MCF 10A (cell line): ENCODE data around the gene ANKRD28. TPM values are rescaled to one million over a fixed set of nuclear protein-coding genes. Genes with fewer than 3 reads are reported as not detected.

Source experiments
- BruUV-seq: library from RNA; stranded (reverse); fragments of 400-500 nt; replicated peaks from 2 replicates; lab custom pipeline; 2021; lab: Mats Ljungman, UMichigan
- CTCF ChIA-PET: fragments of 300-600 bp; sonication (Branson Sonifier 250); formaldehyde crosslinking; extraction: SDS; loops from one replicate; lab custom pipeline; 2021; ENCODE audit warnings: antibody characterized with exemption, inconsistent platforms; lab: Yijun Ruan, JAX
- POLR2A ChIA-PET: fragments of 300-600, 350-650 bp; sonication (Branson Sonifier 250); formaldehyde crosslinking; extraction: SDS; loops from one replicate; lab custom pipeline; 2020; ENCODE audit warnings: antibody characterized with exemption, inconsistent platforms; lab: Yijun Ruan, JAX
- DNase-seq: peaks from one replicate; pipeline ENCODE4 v3.0.0-alpha.2; 2018; ENCODE audit not compliant: unreplicated experiment
- H3K27ac Mint-ChIP-seq: one replicate; pipeline ENCODE4 v1.8.0; 2022; ENCODE audit warnings: mild to moderate bottlenecking, low read depth, mixed read lengths; ENCODE audit not compliant: unreplicated experiment
- H3K27me3 Mint-ChIP-seq: one replicate; pipeline ENCODE4 v1.8.0; 2022; ENCODE audit warnings: mixed read lengths; ENCODE audit not compliant: insufficient read depth, unreplicated experiment
- H3K36me3 Mint-ChIP-seq: one replicate; pipeline ENCODE4 v1.8.0; 2022; ENCODE audit warnings: mild to moderate bottlenecking, moderate library complexity, mixed read lengths; ENCODE audit not compliant: insufficient read depth, unreplicated experiment
- H3K4me1 Mint-ChIP-seq: one replicate; pipeline ENCODE4 v1.8.0; 2022; ENCODE audit warnings: mixed read lengths; ENCODE audit not compliant: insufficient read depth, unreplicated experiment
- H3K4me3 Mint-ChIP-seq: one replicate; pipeline ENCODE4 v1.8.0; 2022; ENCODE audit warnings: mild to moderate bottlenecking, moderate library complexity, mixed read lengths; ENCODE audit not compliant: unreplicated experiment
- H3K9me3 Mint-ChIP-seq: one replicate; pipeline ENCODE4 v1.8.0; 2022; ENCODE audit warnings: mixed read lengths; ENCODE audit not compliant: unreplicated experiment
- intact Hi-C: fragments of 100-400 bp; cut with micrococcal nuclease; formaldehyde crosslinking; loops from 2 replicates; pipeline ENCODE4 v1.14.1; 2022
- total RNA-seq: library from RNA; stranded (reverse); gene quantifications from 2 replicates; pipeline ENCODE4 v1.2.3, GENCODE V29; 2022
- TF ChIP-seq, protein P1 (sequence below): fragments of 200-600 bp; IDR thresholded peaks from one replicate; pipeline ENCODE4 v1.8.0; 2022; ENCODE audit warnings: antibody characterized with exemption, mild to moderate bottlenecking; ENCODE audit not compliant: unreplicated experiment

ANKRD28 gene
- total RNA-seq, 1 experiment from 2014 or later, result 79.0 TPM

DNA sequence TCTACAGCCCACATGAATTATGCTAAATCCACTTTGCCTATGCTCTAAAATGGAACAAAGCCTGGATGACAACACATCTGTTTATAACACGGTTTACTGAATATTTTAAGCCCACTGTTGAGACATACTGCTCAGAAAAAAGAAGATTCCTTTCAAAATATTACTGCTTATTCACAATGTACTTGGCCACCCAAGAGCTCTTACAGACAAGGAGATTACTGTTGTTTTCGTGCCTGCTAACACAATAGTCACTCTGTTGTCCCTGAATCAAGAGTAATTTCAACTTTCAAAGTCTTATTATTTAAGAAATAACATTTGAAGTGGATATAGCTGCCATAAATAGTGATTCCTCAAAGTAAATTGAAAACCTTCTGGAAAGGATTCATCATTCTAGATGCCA lies 70.9 kb downstream of the ANKRD28 start:
- peak overlapping the region; percentile 82 for H3K27ac Mint-ChIP-seq
- intact Hi-C loops, result loop anchor here (5.0 kb wide), 1 partner anchor 70 kb away; the partner anchor contains the start of gene ANKRD28
- BruUV-seq, result no TSS peak
- H3K27me3 Mint-ChIP-seq, result no peaks in the 10 kb centered on the region
- no peak for DNase-seq
- H3K9me3 Mint-ChIP-seq, result no peaks in the 10 kb centered on the region
- peaks cover 93% of the 10 kb centered on the region for H3K36me3 Mint-ChIP-seq
- H3K4me1 Mint-ChIP-seq, result peaks cover 7% of the 10 kb centered on the region
- TF ChIP-seq, protein P1, sequence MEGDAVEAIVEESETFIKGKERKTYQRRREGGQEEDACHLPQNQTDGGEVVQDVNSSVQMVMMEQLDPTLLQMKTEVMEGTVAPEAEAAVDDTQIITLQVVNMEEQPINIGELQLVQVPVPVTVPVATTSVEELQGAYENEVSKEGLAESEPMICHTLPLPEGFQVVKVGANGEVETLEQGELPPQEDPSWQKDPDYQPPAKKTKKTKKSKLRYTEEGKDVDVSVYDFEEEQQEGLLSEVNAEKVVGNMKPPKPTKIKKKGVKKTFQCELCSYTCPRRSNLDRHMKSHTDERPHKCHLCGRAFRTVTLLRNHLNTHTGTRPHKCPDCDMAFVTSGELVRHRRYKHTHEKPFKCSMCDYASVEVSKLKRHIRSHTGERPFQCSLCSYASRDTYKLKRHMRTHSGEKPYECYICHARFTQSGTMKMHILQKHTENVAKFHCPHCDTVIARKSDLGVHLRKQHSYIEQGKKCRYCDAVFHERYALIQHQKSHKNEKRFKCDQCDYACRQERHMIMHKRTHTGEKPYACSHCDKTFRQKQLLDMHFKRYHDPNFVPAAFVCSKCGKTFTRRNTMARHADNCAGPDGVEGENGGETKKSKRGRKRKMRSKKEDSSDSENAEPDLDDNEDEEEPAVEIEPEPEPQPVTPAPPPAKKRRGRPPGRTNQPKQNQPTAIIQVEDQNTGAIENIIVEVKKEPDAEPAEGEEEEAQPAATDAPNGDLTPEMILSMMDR, result no peak
- H3K4me3 Mint-ChIP-seq, result no peak overlapping the region
- CTCF ChIA-PET, result interaction anchor here (0.5 to 1.4 kb wide), 4 partner anchors 85 to 651 kb away, joined by 3 read pairs; no protein-coding TSS in a partner anchor
- POLR2A ChIA-PET, result interaction anchor here (0.6 to 1.8 kb wide), 11 partner anchors 13 to 126 kb away, joined by 3 to 9 read pairs (median 4); partner anchors contain the start of genes BTD and HACL1

- TF ChIP-seq, protein P1, result no peak
- no peaks in the 10 kb centered on the region for H3K9me3 Mint-ChIP-seq
- no TSS peak for BruUV-seq
- intact Hi-C loops, result loop anchor here (5.0 kb wide), 1 partner anchor 71 kb away; the partner anchor contains the start of gene ANKRD28
- no peak overlapping the region for H3K4me3 Mint-ChIP-seq
- POLR2A ChIA-PET, result interaction anchor here (0.6 to 1.8 kb wide), 13 partner anchors 9 to 125 kb away, joined by 3 to 9 read pairs (median 3); partner anchors contain the start of genes BTD and HACL1
- H3K4me1 Mint-ChIP-seq, result peaks cover 7% of the 10 kb centered on the region
- H3K27ac Mint-ChIP-seq, result peak overlapping the region; percentile 82
- CTCF ChIA-PET, result interaction anchor here (1.1 to 1.4 kb wide), 2 partner anchors 86 to 91 kb away, joined by 3 read pairs; no protein-coding TSS in a partner anchor
- DNase-seq, result peak; percentile 37
- H3K27me3 Mint-ChIP-seq, result no peaks in the 10 kb centered on the region
- H3K36me3 Mint-ChIP-seq, result peaks cover 93% of the 10 kb centered on the region
Observed at GRCh38 chr3:15726043-15726442, 71.7 kb downstream of the ANKRD28 start.

- Mint-ChIP-seq H3K4me1 (peaks cover 7% of the 10 kb centered on the region), H3K36me3 (peaks cover 93% of the 10 kb centered on the region), H3K9me3 (no peaks in the 10 kb centered on the region), H3K4me3 (no peak overlapping the region), H3K27ac (no peak overlapping the region), H3K27me3 (no peaks in the 10 kb centered on the region)
- intact Hi-C loops, result no loop called here
- POLR2A ChIA-PET, result interaction anchor here (1.6 kb wide), 1 partner anchor 44 kb away, joined by 3 read pairs; no protein-coding TSS in a partner anchor
- DNase-seq, result no peak
- CTCF ChIA-PET, result interaction anchor here (0.7 kb wide), 1 partner anchor 671 kb away, joined by 3 read pairs; no protein-coding TSS in a partner anchor
- TF ChIP-seq, protein P1, result no peak
- no TSS peak for BruUV-seq
Observed at GRCh38 chr3:15724446-15724845, 73.3 kb downstream of the ANKRD28 start.

- POLR2A ChIA-PET, result interaction anchor here (1.6 kb wide), 1 partner anchor 45 kb away, joined by 3 read pairs; no protein-coding TSS in a partner anchor
- no peaks in the 10 kb centered on the region for H3K27me3 Mint-ChIP-seq
- peaks cover 90% of the 10 kb centered on the region for H3K36me3 Mint-ChIP-seq
- no peak overlapping the region for H3K27ac Mint-ChIP-seq
- BruUV-seq, result no TSS peak
- no peak overlapping the region for H3K4me3 Mint-ChIP-seq
- intact Hi-C loops, result no loop called here
- no peak for DNase-seq
- TF ChIP-seq, protein P1, result no peak
- CTCF ChIA-PET, result interaction anchor here (0.6 to 0.8 kb wide), 2 partner anchors 92 to 139 kb away, joined by 3 read pairs; no protein-coding TSS in a partner anchor
- H3K4me1 Mint-ChIP-seq, result peaks cover 7% of the 10 kb centered on the region
- no peaks in the 10 kb centered on the region for H3K9me3 Mint-ChIP-seq
Observed at GRCh38 chr3:15723624-15723884, 74.2 kb downstream of the ANKRD28 start.
